ENCODE results near the gene GUK1.
"Not testable (repeated sequence)": the region's sequence is repeated elsewhere in the genome, so short reads cannot be mapped to it uniquely, and the experiment has no call there.

The GUK1 gene

DNA sequence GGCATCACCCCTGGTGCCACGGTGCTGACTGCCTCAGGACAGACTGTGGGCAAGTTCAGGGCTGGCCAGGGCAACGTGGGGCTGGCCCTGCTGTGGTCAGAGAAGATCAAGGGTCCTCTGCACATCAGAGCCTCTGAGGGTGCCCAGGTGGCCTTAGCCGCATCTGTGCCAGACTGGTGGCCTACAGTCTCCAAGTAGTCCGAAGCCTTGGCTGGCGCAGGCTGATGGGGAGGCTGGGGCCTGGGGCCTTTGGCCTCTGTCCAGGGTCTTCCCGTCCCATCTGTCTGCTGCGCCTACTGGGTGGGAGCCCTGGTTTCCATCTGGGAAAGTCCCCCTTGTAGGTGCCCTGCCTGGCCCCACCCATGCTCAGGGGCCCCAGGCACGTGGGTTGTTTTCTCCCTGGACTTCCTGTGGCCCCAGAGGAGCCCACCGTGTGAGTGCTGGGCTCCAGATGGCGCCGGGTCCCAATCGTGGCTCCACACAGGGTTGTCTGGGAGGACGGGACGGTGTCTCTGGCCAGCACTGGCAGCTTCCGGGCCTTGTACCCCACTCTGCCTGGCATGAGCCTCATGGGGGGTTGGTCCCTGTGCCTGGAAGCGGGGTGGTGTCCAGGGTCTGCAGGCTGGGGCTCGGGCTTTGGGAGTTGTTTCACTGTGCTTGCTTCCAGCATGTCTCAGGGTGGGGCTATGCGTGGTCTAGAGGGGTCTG, 35.4 kb downstream of the GUK1 start:
- in situ Hi-C loops (cut with HindIII; ENCODE audit: low sequenced_read_pairs) = no loop called here

DNA sequence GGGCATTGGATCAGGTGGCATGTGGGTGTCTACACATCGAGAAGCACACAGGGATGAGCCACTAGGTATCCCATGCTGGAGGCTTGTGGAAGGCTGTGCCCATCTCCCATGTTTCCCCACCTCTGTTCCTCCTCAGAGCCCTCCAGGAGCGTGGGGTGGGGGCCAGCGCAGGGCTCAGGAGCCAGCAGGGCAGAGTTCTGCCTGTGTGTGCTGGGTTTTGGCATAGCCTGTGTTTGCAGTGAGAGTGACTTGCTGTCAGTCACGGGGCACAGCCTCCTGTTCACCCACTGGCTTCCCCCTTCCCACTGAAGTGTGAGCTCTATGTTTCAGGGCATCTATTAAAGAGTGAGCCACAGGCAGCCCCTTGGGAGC, 35.9 kb downstream of the GUK1 start:
- in situ Hi-C loops (cut with HindIII; ENCODE audit: low sequenced_read_pairs) = no loop called here

DNA sequence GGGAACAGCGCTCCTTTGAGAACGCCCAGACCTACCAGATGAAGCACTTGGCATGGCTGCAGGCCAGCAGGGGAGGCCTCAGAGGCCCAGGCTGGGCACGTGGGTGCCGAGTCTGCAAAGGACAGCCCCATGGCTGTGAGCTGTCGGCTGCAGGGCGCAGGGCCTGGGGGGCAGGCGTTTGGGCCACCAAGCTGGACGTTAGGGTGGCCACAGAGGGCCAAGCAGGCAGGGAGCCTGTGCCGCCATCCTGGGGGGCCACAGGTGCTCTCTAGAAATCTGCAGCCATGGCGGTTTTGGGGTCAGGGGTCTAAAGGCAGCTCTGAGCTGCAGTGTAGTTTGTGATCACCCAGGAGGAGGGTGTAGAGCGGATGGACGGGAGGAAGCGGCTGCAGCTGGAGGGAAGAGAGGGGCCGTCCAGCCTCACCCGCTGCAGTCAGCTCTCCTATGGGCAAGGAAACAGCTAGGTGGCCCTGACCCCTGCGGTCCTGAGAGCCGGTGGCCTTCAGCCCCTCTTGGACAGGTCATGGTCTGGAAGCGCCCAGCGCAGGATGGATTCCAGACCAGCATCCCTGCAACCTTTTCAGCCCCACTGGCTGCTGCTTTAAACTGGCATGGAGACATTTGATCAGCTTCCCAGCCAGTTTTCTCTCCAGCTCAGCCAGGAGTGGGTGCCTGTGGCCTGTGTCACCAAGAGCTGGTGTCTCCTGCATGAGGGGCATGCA, 36.5 kb downstream of the GUK1 start:
- in situ Hi-C loops (cut with HindIII; ENCODE audit: low sequenced_read_pairs) = no loop called here

DNA sequence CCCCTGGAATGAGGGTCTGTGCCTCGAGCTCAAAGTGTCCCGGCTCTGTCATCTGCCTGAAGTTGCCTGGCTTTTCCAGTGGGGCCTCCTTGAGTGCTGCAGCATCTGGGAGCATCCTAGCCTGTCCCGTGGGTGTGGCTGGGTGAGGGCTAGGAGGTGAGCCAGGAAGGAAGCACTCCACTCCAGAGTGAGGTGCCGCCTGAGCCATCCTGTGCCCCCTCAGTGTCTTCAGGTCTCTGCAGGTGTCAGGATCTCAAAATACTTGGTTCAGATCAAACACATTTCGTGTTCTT, 37.0 kb downstream of the GUK1 start:
- in situ Hi-C loops (cut with HindIII; ENCODE audit: low sequenced_read_pairs) = no loop called here

DNA sequence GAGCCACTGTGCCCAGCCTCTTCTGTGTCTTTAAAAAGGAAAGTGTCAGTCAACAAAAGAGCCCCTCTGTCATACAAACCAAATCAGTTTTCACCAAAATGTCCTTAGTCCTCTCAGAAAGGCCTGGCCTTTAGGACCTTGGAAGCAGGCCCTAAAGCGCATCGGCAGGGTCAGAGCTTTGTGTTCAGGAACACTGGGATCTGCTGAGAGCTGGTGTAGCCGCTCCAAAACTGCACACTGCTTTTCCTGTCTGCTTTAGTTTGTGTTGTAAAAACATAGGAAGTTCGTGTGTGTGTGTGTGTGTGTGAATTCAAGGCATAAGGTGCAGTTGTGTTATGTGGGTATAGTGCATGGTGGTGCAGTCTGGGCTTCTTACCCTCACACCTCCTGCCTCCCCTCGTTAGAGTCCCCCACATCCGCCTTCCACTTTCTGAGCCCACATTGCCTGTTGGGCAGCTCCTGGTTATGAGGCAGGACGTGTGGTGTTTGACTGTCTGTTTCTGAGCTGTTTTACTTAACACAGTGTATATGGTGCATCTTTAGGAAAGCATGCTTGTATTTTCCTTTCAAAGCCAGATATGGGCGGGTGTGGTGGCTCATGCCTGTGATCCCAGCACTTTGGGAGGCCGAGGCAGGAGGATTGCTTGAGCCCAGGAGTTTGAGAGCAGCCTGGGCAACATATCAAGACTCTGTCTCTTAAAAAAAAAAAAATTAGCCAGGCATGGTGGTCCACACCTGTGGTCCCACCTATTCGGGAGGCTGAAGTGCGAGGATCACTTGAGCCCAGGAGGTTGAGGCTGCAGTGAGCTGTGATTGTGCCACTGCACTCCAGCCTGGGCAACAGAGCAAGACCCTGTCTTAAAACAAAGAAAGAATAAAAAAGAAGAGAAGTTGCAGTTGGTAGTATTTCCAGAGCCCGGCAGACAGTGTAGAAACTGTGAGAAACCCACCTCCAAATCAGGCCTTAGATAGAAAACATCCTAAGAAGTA, 37.9 kb downstream of the GUK1 start:
- in situ Hi-C loops (cut with HindIII; ENCODE audit: low sequenced_read_pairs) = no loop called here

DNA sequence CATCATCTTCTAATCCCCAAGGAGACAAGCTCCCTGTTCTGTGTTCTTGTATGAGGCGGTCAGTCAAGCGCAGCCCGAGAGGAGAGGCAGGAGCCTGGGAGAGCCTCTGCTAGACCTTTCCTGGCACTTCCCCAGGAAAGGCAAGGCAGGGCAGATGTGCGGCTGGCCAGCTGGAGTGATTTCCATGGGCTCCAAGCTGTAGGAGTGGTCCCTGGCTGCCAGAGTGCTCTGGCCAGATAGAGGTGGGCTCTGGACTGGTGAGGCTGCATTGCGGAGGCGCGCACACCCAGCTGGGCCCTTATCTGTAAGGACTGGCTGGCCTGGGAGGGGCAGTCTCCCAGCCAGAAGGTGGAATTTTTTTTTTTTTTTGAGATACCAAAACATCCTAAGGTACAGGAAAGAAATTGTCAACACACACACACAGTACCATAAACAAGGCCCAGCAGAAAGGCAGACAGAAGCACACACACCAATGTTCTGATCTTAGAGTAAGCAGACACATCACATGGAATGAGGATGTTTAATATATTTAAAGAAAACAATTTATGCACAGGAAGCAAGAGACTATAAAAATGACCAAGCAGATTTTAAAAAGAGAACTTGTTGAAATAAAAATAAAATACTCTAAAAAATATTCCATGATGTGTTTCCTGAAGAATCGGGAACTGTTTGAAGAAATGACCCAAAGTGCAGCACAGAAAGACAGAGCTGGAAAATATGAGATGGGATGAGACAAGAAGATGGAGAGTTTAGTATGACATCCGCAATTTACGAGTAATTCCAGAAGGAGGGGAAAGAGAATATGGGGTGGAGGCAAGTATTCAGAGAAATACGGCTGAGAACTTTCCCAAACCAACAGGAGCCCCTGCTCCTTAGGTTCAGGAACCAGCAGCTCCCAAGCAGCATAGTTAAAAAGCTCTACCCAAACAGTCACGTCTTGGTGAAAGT, 38.9 kb downstream of the GUK1 start:
- in situ Hi-C loops (cut with HindIII; ENCODE audit: low sequenced_read_pairs) = no loop called here

DNA sequence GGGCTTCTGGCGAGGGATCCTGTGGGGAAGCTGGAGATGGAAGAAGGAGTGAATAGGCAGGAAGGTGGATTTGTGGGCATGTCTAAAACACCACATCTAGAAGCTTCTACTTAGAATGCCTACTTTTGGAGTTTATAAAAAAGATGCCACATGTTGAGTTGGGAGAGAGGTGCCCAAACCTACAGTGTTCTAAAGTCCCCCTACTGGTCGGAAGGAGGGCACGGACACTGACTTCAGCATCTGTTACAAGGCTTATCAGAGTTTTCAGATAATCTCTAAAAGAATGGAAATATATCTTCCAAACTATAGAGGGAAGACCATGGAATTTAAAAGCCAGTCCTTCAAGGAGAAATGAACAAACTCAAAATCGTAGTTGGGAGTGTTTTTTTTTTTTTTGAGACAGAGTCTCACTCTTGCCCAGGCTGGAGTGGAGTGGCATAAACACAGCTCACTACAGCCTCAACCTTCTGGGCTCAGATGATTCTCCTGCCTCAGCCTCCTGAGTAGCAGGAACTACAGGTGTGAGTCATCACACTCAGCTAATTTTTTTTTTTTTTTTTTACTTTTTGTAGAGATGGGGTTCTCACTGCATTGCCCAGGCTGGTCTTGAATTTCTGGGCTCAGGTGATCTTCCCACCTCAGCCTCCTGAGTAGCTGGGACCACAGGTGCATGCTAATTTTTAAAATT, 40.3 kb downstream of the GUK1 start:
- in situ Hi-C loops (cut with HindIII; ENCODE audit: low sequenced_read_pairs) = no loop called here

DNA sequence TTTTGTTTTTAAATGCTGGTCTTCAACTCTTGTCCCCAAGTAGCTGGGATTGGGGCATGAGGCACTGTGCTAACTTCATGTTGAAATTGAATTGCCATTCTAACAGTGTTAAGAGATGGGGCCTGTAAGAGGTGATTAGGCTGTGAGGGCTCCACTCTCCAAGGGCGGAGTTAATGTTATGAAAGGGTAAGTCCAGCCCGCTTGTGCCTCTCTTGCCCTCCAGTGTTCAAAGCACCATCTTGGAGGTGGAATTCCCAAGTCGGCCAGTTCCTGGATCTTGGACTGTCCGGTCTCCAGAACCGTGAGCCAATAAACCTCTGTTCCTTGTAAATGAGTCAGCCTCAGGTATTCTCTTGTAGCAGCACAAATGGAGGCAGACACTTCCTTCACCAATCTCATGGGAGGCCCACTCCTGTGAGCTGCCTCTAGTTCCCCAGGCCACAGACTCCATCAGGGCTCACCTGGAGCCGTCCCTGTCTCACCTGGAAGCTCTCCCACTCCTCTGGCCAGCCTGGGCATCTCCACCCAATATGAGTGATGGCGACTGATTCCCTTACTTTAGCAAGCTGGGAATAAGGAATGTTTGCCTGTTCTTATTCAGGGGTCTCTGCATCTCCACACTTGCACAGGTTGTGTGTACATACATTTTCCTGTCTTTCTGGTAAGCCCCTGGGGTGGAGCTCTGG, 41.0 kb downstream of the GUK1 start:
- in situ Hi-C loops (cut with HindIII; ENCODE audit: low sequenced_read_pairs) = no loop called here

DNA sequence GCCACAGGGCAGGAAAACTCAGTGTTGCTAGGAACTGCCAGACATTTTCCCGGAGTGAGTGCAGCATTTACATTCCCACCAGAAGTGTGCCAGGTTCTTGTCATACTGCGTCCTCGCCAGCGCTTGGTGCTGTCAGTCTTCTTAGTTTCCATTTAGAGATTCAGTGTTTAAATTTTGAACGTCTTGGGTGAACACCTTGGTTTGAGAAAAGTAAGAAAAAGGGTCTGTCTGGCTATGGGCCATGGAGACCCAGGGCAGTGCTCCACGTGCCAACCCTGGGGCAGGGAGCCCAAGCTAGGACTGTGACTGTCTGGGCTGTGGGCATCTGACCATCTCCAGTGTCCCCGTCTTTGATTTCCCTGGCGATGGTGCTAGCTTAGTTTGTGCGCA, 41.6 kb downstream of the GUK1 start:
- in situ Hi-C loops (cut with HindIII; ENCODE audit: low sequenced_read_pairs) = no loop called here

DNA sequence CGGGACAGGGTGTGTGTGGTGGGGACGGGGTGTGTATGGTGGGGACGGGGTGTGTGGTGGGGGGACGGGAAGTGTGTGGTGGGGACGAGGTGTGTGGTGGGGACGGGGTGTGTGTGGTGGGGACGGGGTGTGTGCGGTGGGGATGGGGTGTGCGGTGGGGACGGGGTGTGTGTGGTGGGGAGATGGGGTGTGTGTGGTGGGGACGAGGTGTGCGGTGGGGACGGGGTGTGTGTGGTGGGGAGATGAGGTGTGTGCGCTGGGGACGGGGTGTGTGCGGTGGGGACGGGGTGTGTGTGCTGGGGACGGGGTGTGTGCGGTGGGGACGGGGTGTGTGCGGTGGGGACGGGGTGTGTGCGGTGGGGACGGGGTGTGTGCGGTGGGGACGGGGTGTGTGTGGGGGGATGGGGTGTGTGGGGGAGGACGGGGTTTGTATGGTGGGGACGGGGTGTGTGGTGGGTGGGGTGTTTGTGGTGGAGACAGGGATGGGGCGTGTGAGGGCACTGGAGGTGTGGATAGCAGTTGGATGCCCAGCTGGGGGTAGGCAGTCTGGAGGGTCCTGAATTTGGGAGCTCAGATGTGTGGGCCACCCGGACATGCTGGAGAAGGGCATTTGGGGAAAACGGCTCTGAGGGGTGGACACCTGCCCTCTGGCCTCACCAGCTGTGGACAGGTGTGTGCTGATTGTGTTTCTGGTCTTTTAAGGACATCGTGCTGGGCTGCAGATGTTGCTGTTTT, 42.4 kb downstream of the GUK1 start:
- in situ Hi-C loops (cut with HindIII; ENCODE audit: low sequenced_read_pairs) = no loop called here

DNA sequence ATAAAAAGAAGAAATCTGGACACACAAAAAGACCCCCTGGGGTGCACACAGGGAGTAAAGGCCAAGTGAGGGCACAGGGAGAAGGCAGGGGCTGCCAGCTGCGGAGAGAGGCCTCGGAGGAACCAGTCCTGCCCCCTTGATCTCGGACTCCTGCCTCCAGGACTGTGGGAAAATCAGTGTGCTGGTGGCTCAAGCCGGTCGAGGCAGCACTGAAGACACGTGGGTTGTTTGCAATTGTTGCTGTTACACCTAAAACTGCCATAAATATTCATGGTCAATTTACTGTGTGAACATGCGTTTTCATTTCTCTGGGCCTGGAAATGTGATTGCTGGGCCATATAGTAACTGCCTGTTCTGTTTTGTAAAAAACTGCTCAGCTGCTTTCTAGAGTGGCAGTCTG, 44.1 kb downstream of the GUK1 start:
- in situ Hi-C loops (cut with HindIII; ENCODE audit: low sequenced_read_pairs) = no loop called here

DNA sequence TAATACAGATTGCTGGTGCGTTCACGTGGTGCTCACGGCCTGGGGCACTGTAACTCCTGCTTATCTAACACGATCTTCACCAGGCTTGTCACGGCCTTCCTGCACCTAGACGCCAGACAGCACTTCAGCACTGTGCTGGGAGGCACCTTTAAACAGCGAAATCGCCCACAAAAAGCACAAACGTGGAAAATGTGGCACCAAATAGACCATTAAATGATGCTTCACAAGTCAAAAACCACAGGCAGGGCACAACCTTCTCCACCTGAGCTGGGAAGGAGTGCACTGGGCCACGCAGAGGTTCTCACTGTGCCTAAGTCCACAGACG, 45.5 kb downstream of the GUK1 start:
- in situ Hi-C loops (cut with HindIII; ENCODE audit: low sequenced_read_pairs) = no loop called here

DNA sequence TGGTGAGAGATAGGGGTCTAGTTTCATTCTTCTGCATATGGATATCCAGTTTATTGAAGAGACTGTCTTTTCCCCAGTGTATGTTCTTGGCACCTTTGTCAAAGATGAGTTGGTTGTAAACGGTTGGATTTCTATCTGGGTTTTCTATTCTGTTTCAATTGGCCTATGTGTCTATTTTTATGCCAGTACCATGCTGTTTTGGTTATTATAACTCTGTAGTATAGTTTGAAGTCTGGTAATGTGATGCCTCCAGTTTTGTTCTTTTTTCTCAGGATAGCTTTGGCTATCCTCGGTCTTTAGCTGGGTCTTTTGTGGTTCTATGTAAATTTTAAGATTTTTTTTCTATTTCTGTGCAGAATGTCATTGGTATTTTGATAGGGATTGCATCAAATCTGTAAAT, 48.2 kb downstream of the GUK1 start:
- in situ Hi-C loops (cut with HindIII; ENCODE audit: low sequenced_read_pairs) = not testable (repeated sequence)

DNA sequence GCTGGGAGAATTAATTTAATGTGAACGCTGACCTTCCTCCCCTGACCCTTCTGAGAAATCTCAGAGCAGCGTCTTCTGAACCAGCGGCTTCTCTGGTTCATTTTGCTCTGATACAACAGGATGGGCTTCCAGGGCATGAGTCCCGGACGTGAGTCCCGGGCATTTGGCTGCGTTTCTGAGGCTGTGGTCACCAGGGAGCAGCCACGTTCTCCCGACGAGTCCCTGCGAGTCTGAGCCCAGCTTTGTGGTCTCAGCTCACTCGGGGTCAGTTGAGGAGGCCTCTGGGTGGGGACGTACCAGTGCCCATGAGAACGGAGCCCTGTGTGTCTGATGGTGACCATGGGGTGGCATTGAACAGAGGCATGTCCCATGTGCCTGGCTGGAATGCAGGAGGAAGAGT, 50.1 kb downstream of the GUK1 start:
- in situ Hi-C loops (cut with HindIII; ENCODE audit: low sequenced_read_pairs) = no loop called here

DNA sequence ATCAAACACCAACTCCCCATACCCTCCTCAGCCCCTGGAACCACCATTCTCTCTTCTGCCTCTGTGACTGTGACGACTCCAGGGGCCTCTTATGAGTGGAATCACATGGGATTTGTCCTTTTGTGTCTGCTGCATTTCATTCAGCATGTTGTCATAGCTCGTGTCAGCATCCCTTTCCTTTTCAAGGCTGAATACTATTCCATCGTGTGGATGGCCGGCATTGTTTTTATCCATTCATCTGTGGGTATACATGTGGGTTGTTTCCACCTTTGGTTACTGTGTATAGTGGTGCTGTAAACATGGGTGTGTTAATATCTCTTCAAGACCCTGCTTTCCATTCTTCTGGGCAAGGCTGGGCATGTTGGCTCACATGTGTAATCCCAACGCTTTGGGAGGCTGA, 50.7 kb downstream of the GUK1 start:
- in situ Hi-C loops (cut with HindIII; ENCODE audit: low sequenced_read_pairs) = no loop called here

DNA sequence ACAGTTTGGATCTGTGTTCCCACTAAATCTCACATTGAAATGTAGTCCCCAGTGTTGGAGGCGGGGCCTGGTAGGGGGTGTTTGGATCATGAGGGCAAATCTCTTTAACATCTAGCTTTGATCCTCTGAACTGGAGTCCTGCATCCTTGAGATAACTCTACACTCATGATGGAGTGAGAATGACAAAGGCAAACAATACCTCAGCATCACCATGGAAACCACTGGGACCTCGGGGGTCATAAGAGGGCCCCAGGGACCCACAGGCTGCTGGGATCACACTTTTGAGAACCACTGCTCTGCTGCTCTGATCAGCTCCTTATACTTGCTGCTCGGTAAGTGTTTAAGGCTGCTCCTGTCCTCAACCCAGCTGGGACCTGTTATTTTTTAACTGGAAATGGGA, 54.4 kb downstream of the GUK1 start:
- in situ Hi-C loops (cut with HindIII; ENCODE audit: low sequenced_read_pairs) = no loop called here

DNA sequence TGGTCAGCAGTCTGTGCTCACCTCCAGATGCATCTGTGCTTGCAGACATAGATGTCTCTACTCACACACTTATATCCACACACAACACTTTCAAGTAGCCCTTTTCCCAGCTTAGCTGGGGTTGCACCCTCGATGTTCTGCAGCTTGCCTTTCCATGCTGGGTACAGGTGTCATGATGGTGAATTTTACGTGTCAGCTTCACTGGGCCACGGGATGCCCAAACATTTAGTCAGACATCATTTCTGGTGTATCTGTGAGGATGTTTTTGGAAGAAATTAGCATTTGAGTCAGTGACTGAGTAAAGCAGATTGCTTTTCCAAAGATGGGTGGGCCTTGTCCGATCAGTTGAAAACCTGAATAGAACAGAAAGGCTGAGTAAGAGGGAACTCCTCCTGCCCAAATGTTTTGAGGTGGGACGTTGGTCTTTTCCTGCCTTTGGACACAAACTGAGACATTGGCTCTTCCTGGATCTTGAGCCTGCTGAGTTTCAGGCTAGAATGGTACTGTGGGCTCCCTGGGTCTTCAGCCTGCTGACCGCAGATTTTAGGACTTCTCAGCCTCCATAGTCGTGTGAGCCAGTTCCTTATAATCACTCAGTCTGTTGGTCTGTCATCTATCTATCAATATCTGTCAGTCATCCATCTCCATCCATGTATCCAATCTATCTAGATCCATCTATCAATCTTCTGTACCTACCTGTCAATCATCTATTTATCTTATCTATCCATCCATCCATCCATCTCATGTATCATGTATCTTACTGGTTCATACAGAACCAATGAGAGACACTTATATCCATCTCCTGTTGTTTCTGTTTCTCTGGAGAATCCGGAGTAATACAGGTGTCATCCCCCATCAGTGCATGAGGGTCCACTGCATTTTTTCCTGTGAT, 55.1 kb downstream of the GUK1 start:
- in situ Hi-C loops (cut with HindIII; ENCODE audit: low sequenced_read_pairs) = no loop called here

DNA sequence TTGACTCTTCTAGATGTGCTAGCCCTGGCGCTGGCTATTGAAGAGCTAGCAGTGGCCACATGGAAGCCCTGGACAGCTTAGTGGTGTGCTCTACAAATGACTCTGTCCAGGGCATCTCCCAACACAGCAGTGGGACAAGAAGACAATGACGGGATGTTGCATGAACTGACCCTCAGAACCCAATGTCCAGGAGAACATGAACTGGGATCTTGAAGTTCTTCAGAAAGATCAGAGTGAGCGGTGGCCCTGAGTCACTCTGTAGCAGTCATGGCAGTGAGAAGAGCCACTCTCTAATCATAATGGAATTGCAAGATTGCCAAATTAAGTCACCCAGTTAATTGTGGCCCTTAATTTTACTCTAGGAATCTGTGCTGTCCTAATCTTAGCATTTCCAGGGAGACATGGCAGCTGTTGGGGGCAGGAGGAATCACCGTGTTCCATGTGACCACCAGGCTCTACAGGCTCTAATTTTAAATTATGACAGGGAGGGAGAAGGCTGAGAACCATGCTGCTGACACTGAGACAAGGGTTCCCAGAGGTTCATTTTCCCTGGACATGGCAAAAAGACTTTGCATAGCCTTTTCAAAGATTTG, 57.6 kb downstream of the GUK1 start:
- in situ Hi-C loops (cut with HindIII; ENCODE audit: low sequenced_read_pairs) = no loop called here

Measured in DLD1 (cell line).